IMR-90 (cell line): ENCODE measurements around the gene PPP2R5A. TPM values are rescaled to one million over a fixed set of nuclear protein-coding genes. Genes with fewer than 3 reads are reported as not detected.
A peak's percentile ranks its signal among the peaks of the same experiment; 100 is the strongest.

Experiments used
- ATAC-seq: fragments of 200-7000 bp; cut with Tn5 transposase; 2 replicates; pipeline ENCODE4 v1.9.1; 2020; ENCODE audit warnings: low read depth, mild to moderate bottlenecking, moderate library complexity
- BruUV-seq: library from RNA; stranded (reverse); fragments of 400-500 nt; replicated peaks from 2 replicates; lab custom pipeline; 2021; lab: Mats Ljungman, UMichigan
- CTCF ChIA-PET: fragments of 300-600 bp; formaldehyde crosslinking; extraction: SDS; loops from one replicate; lab custom pipeline; 2021; ENCODE audit warnings: antibody characterized with exemption; lab: Yijun Ruan, JAX
- POLR2A ChIA-PET: fragments of 300-600 bp; sonication (Branson Sonifier 250); formaldehyde crosslinking; loops from one replicate; lab custom pipeline; 2022; ENCODE audit warnings: antibody characterized with exemption; ENCODE audit not compliant: unreplicated experiment; lab: Charles Lee
- DNase-seq: peaks from one replicate; pipeline ENCODE4 v3.0.0; 2013
- H2AFZ ChIP-seq: replicated peaks from 2 replicates; pipeline ENCODE3; 2013; ENCODE audit warnings: low read length, mild to moderate bottlenecking; ENCODE audit not compliant: poor library complexity
- H2AK5ac ChIP-seq: 2 replicates; pipeline ENCODE4 v1.6.1; 2013; ENCODE audit warnings: low read depth, low read length, inconsistent platforms
- H2AK9ac ChIP-seq: replicated peaks from 2 replicates; pipeline ENCODE3; 2013; ENCODE audit warnings: mild to moderate bottlenecking, low read depth, low read length, moderate library complexity; ENCODE audit not compliant: poor library complexity
- H2BK120ac ChIP-seq: 2 replicates; pipeline ENCODE4 v1.6.1; 2013; ENCODE audit warnings: low read depth, low read length, inconsistent platforms
- H2BK15ac ChIP-seq: 3 replicates; pipeline ENCODE4 v1.6.1; 2013; ENCODE audit warnings: low read depth, low read length, inconsistent platforms
- H2BK20ac ChIP-seq: 2 replicates; pipeline ENCODE4 v1.6.1; 2013; ENCODE audit warnings: low read depth, mild to moderate bottlenecking, inconsistent platforms, low read length, moderate library complexity
- H2BK5ac ChIP-seq: 2 replicates; pipeline ENCODE4 v1.6.1; 2013; ENCODE audit warnings: mild to moderate bottlenecking, low read depth, low read length, inconsistent platforms; ENCODE audit not compliant: poor library complexity, severe bottlenecking
- H3K14ac ChIP-seq: replicated peaks from 2 replicates; pipeline ENCODE4 v1.6.1; 2013; ENCODE audit warnings: low read depth, low read length, inconsistent platforms
- H3K18ac ChIP-seq: 2 replicates; pipeline ENCODE4 v1.6.1; 2013; ENCODE audit warnings: low read depth, low read length, control low read depth
- H3K23ac ChIP-seq: 2 replicates; pipeline ENCODE4 v1.6.1; 2013; ENCODE audit warnings: low read depth, low read length, inconsistent platforms
- H3K27ac ChIP-seq: 2 replicates; pipeline ENCODE4 v1.5.1; 2013; ENCODE audit warnings: mild to moderate bottlenecking, control low read depth, low read length; ENCODE audit not compliant: insufficient read depth
- H3K27me3 ChIP-seq: 2 replicates; pipeline ENCODE4 v1.6.1; 2013; ENCODE audit warnings: low read length; ENCODE audit not compliant: control insufficient read depth, insufficient read depth
- H3K36me3 ChIP-seq: 2 replicates; pipeline ENCODE4 v1.6.1; 2013; ENCODE audit warnings: low read length, mixed read lengths; ENCODE audit not compliant: control insufficient read depth, insufficient read depth
- H3K4ac ChIP-seq: 2 replicates; pipeline ENCODE4 v1.6.1; 2013; ENCODE audit warnings: low read depth, low read length, inconsistent platforms
- H3K4me1 ChIP-seq: 2 replicates; pipeline ENCODE4 v1.6.1; 2013; ENCODE audit warnings: low read length, mixed read lengths; ENCODE audit not compliant: control insufficient read depth, insufficient read depth
- H3K4me2 ChIP-seq: 2 replicates; pipeline ENCODE4 v1.6.1; 2013; ENCODE audit warnings: low read depth, mild to moderate bottlenecking, control low read depth, low read length, moderate library complexity
- H3K4me3 ChIP-seq: 2 replicates; pipeline ENCODE4 v1.5.1; 2013; ENCODE audit warnings: low read depth, mild to moderate bottlenecking, control low read depth, low read length, moderate library complexity; ENCODE audit not compliant: insufficient read depth
- H3K56ac ChIP-seq: 2 replicates; pipeline ENCODE4 v1.6.1; 2013; ENCODE audit warnings: low read length, inconsistent platforms; ENCODE audit not compliant: insufficient read depth; ENCODE audit errors: extremely low read depth
- H3K79me1 ChIP-seq, 2 experiments: 2 replicates each; pipeline ENCODE4 v1.6.1; 2013; ENCODE audit warnings: low read length in 2 of 2, inconsistent platforms in 1 of 2, low read depth in 1 of 2
- H3K9ac ChIP-seq: 2 replicates; pipeline ENCODE4 v1.6.1; 2013; ENCODE audit warnings: low read depth, low read length, control low read depth
- H3K9me1 ChIP-seq: 2 replicates; pipeline ENCODE4 v1.6.1; 2013; ENCODE audit warnings: low read length, inconsistent platforms; ENCODE audit not compliant: insufficient read depth
- H3K9me3 ChIP-seq: 2 replicates; pipeline ENCODE4 v1.6.1; 2013; ENCODE audit warnings: low read length; ENCODE audit not compliant: control insufficient read depth, insufficient read depth
- H4K20me1 ChIP-seq: 2 replicates; pipeline ENCODE4 v1.6.1; 2013; ENCODE audit warnings: low read length, inconsistent platforms; ENCODE audit not compliant: insufficient read depth
- H4K5ac ChIP-seq: 2 replicates; pipeline ENCODE4 v1.6.1; 2013; ENCODE audit warnings: mild to moderate bottlenecking, low read depth, low read length, control low read depth
- H4K8ac ChIP-seq, 2 experiments: 2 replicates each; pipeline ENCODE4 v1.6.1; 2013; ENCODE audit warnings: low read depth in 2 of 2, low read length in 2 of 2, control low read depth in 1 of 2, inconsistent platforms in 1 of 2
- H4K91ac ChIP-seq: 2 replicates; pipeline ENCODE4 v1.6.1; 2013; ENCODE audit warnings: low read depth, low read length, inconsistent platforms; ENCODE audit not compliant: insufficient read depth
- FOS ChIP-seq: fragments of 150-350 bp; IDR thresholded peaks from 2 replicates; pipeline ENCODE4 v1.6.1; 2016; ENCODE audit warnings: low read depth, low read length
- MAFK ChIP-seq: IDR thresholded peaks from 2 replicates; pipeline ENCODE4 v1.6.1; 2012; ENCODE audit warnings: low read depth, low read length, improper control_type of control experiment
- RCOR1 ChIP-seq: IDR thresholded peaks from 2 replicates; pipeline ENCODE4 v1.6.1; 2012; ENCODE audit warnings: mild to moderate bottlenecking, low read length, improper control_type of control experiment; ENCODE audit not compliant: insufficient replicate concordance
- SMC3 ChIP-seq: fragments of 150-350 bp; IDR thresholded peaks from 2 replicates; pipeline ENCODE4 v1.6.1; 2016; ENCODE audit warnings: low read depth, mild to moderate bottlenecking, antibody characterized with exemption, low read length, moderate library complexity
- dilution Hi-C: fragments of 300-500 bp; cut with HindIII; formaldehyde crosslinking; loops from one replicate; pipeline ENCODE4 v1.14.3; 2018; ENCODE audit warnings: low sequenced_read_pairs; ENCODE audit not compliant: unreplicated experiment
- in situ Hi-C: fragments of 300-500 bp; cut with MboI; formaldehyde crosslinking; loops from 3 replicates; pipeline ENCODE4 v1.14.3; 2019; ENCODE audit warnings: low sequenced_read_pairs, inconsistent platforms, mixed read lengths
- intact Hi-C: fragments of 100-400 bp; cut with micrococcal nuclease; formaldehyde crosslinking; loops from 2 replicates; pipeline ENCODE4 v1.10.0; 2022
- polyA plus RNA-seq, 3 experiments: library from polyadenylated mRNA; depleted of rRNA; stranded (reverse); fragments of >200 nt; gene quantifications; 2 replicates each; pipeline ENCODE4 v1.2.3, GENCODE V29; 2012; ENCODE audit warnings: low replicate concordance in 1 of 3
- total RNA-seq: library from RNA; depleted of rRNA; stranded (reverse); fragments of >200 nt; gene quantifications from 2 replicates; pipeline ENCODE4 v1.2.3, GENCODE V29; 2012

PPP2R5A gene
- total and polyA plus RNA-seq, 2 of the 4 experiments (the other 2 are of a cell fraction): 8.4 to 12.6 TPM

- no peak for TF ChIP-seq RCOR1
- no peak for TF ChIP-seq MAFK
Measured at GRCh38 chr1:212289262-212290077, 4.3 kb downstream of the PPP2R5A start (continued).

- H4K8ac ChIP-seq: no peak overlapping the region
- TF ChIP-seq FOS (peak; percentile 54; the same call in 1 of the 2 replicates), SMC3 (no peak)
- no peak overlapping the region for H2BK5ac ChIP-seq
- H3K9me1 ChIP-seq: no peaks in the 10 kb centered on the region; the same call in 1 of the 2 replicates
- H2BK20ac ChIP-seq: no peak overlapping the region
- H3K4ac ChIP-seq: no peak overlapping the region
- H3K36me3 ChIP-seq: no peaks in the 10 kb centered on the region
- no peak overlapping the region for H4K5ac ChIP-seq
- H2BK120ac ChIP-seq: no peak overlapping the region
- DNase-seq (peak; percentile 43), ATAC-seq (no peak)
- H3K56ac ChIP-seq: no peak overlapping the region; the same call in 1 of the 2 replicates
- peaks cover 62% of the 10 kb centered on the region for H4K20me1 ChIP-seq
- BruUV-seq: no TSS peak
- H2AK5ac ChIP-seq: no peak overlapping the region
- H3K4me3 ChIP-seq: no peak overlapping the region
- no peak overlapping the region for H2BK15ac ChIP-seq
- ChIA-PET POLR2A (no interaction called here), CTCF (interaction anchor here (0.7 to 2.5 kb wide), 7 partner anchors 24 to 255 kb away, joined by 3 to 28 read pairs (median 4); partner anchors contain the start of genes DTL and INTS7)
- no peak overlapping the region for H3K27ac ChIP-seq
- H3K23ac ChIP-seq: no peak overlapping the region
- peaks cover 6% of the 10 kb centered on the region for H3K4me1 ChIP-seq
- no peak overlapping the region for H2AK9ac ChIP-seq
- H3K9me3 ChIP-seq: no peaks in the 10 kb centered on the region
- peaks cover 24 to 67% of the 10 kb centered on the region in 2 experiments; a peak in 3 of 4 replicates for H3K79me1 ChIP-seq
- H3K18ac ChIP-seq: no peak overlapping the region
- no peak overlapping the region for H3K9ac ChIP-seq
- H4K91ac ChIP-seq: no peak overlapping the region
- no peak overlapping the region; the same call in 1 of the 2 replicates for H3K4me2 ChIP-seq
- in situ Hi-C loops: loop anchor here (5.0 to 10.0 kb wide), 2 partner anchors 164 to 218 kb away; no protein-coding TSS in a partner anchor
- H2AFZ ChIP-seq: no peak overlapping the region
- intact Hi-C loops: loop anchor here (1.0 to 5.0 kb wide), 2 partner anchors 220 to 608 kb away; no protein-coding TSS in a partner anchor
- no peak overlapping the region for H3K14ac ChIP-seq
- H3K27me3 ChIP-seq: no peaks in the 10 kb centered on the region
- dilution Hi-C loops: no loop called here
Measured at GRCh38 chr1:212290608-212291007, 5.4 kb downstream of the PPP2R5A start.
